B cell (primary cell): ENCODE measurements around the gene ESCO1. TPM values are rescaled to one million over a fixed set of nuclear protein-coding genes. Genes with fewer than 3 reads are reported as not detected.

Experiments
- ATAC-seq: fragments of 200-7000 bp; cut with Tn5 transposase; one replicate; pipeline ENCODE4 v1.10.0; 2021; ENCODE audit warnings: low read depth, mild to moderate bottlenecking, moderate number of reproducible peaks, moderate library complexity
- CTCF ChIA-PET: fragments of 350-600 bp; sonication (Branson Sonifier 250); formaldehyde crosslinking; loops from one replicate; lab custom pipeline; 2021; ENCODE audit warnings: antibody characterized with exemption, inconsistent platforms; lab: Charles Lee
- POLR2A ChIA-PET: fragments of 350-600 bp; sonication (Branson Sonifier 250); formaldehyde crosslinking; loops from one replicate; lab custom pipeline; 2021; ENCODE audit warnings: antibody characterized with exemption; lab: Charles Lee
- DNase-seq: peaks from one replicate; pipeline ENCODE4 v3.0.0; 2013
- H2AFZ ChIP-seq: 2 replicates; pipeline ENCODE4 v1.6.1; 2012; ENCODE audit warnings: mild to moderate bottlenecking, low read depth, low read length; ENCODE audit not compliant: insufficient read depth, poor library complexity, severe bottlenecking
- H3K27ac ChIP-seq, 2 donors: 1 replicate in 1 of 2; 2 replicates in 1 of 2; pipeline ENCODE4 v1.5.1; 2012 to 2013; ENCODE audit warnings: low read length in 2 of 2, mild to moderate bottlenecking in 2 of 2, moderate library complexity in 1 of 2
- H3K27me3 ChIP-seq, 4 experiments: fragments of 200-600 bp in 1 of 4; sonication (generic) in 1 of 4; replicated peaks in 1 of 4; 1 replicate in 2 of 4; 2 replicates in 2 of 4; pipeline versions ENCODE4 v1.6.1 to v1.7.0; 2013 to 2016; ENCODE audit warnings: low read length in 3 of 4, mild to moderate bottlenecking in 2 of 4, mixed read lengths in 1 of 4, moderate library complexity in 1 of 4; ENCODE audit not compliant: insufficient read depth in 4 of 4, control insufficient read depth in 3 of 4; ENCODE audit errors: control extremely low read depth in 1 of 4
- H3K36me3 ChIP-seq, 2 experiments: replicated peaks in 1 of 2; 1 replicate in 1 of 2; 2 replicates in 1 of 2; pipeline versions ENCODE4 v1.6.1 to v1.7.1; 2013; ENCODE audit warnings: low read length in 1 of 2; ENCODE audit not compliant: insufficient read depth in 2 of 2, control insufficient read depth in 1 of 2; ENCODE audit errors: control extremely low read depth in 1 of 2, extremely low read depth in 1 of 2
- H3K4me1 ChIP-seq, 2 donors: fragments of 200-600 bp in 1 of 2; sonication (generic) in 1 of 2; 1 replicate in 1 of 2; 2 replicates in 1 of 2; pipeline versions ENCODE4 v1.5.1 to v1.6.1; 2013 to 2017; ENCODE audit warnings: low read length in 2 of 2; ENCODE audit not compliant: control insufficient read depth in 2 of 2, insufficient read depth in 2 of 2
- H3K4me2 ChIP-seq: replicated peaks from 2 replicates; pipeline ENCODE3; 2012; ENCODE audit warnings: mild to moderate bottlenecking, low read depth, low read length; ENCODE audit not compliant: poor library complexity, severe bottlenecking
- H3K4me3 ChIP-seq, 5 experiments: fragments of 200-600 bp in 1 of 5; sonication (generic) in 1 of 5; 1 replicate in 3 of 5; 2 replicates in 2 of 5; pipeline versions ENCODE4 v1.5.1 to v1.7.0; 2011 to 2016; ENCODE audit warnings: low read length in 4 of 5, mild to moderate bottlenecking in 4 of 5, low read depth in 2 of 5, control low read depth in 1 of 5, moderate library complexity in 1 of 5; ENCODE audit not compliant: insufficient read depth in 1 of 5; ENCODE audit errors: control extremely low read depth in 1 of 5, extremely low read depth in 1 of 5
- H3K79me2 ChIP-seq: fragments of 200-600 bp; sonication (generic); one replicate; pipeline ENCODE4 v1.6.0; 2016; ENCODE audit warnings: low read length; ENCODE audit not compliant: control insufficient read depth, insufficient read depth
- H3K9ac ChIP-seq: fragments of 200-600 bp; sonication (generic); 2 replicates; pipeline ENCODE4 v1.6.1; 2017; ENCODE audit warnings: mild to moderate bottlenecking, low read length, moderate library complexity
- H3K9me3 ChIP-seq, 3 donors: one replicate each; pipeline versions ENCODE4 v1.6.1 to v1.7.1; 2013; ENCODE audit warnings: low read length in 2 of 3; ENCODE audit not compliant: control insufficient read depth in 2 of 3, insufficient read depth in 1 of 3; ENCODE audit errors: control extremely low read depth in 1 of 3
- H4K20me1 ChIP-seq: 2 replicates; pipeline ENCODE4 v1.6.0; 2012; ENCODE audit warnings: mild to moderate bottlenecking, low read length; ENCODE audit not compliant: insufficient read depth, control insufficient read depth, poor library complexity, severe bottlenecking
- H3K27ac Mint-ChIP-seq: one replicate; pipeline ENCODE4 v1.8.0; 2021; ENCODE audit warnings: mixed read lengths
- H3K27me3 Mint-ChIP-seq: one replicate; pipeline ENCODE4 v1.8.0; 2021; ENCODE audit warnings: mixed read lengths
- H3K4me1 Mint-ChIP-seq: one replicate; pipeline ENCODE4 v1.8.0; 2021; ENCODE audit warnings: mixed read lengths
- H3K4me3 Mint-ChIP-seq: one replicate; pipeline ENCODE4 v1.8.0; 2021; ENCODE audit warnings: mixed read lengths
- H3K9me3 Mint-ChIP-seq: one replicate; pipeline ENCODE4 v1.8.0; 2022; ENCODE audit warnings: mixed read lengths; ENCODE audit not compliant: insufficient read depth
- CTCF ChIP-seq: fragments of 200-600 bp; IDR thresholded peaks from one replicate; pipeline ENCODE4 v1.8.0; 2022; ENCODE audit warnings: antibody characterized with exemption, mild to moderate bottlenecking
- EZH2 ChIP-seq: IDR thresholded peaks from 2 replicates; pipeline ENCODE4 v1.6.1; 2012; ENCODE audit warnings: borderline replicate concordance, low read depth, mild to moderate bottlenecking, moderate library complexity, low read length; ENCODE audit not compliant: insufficient read depth, poor library complexity, severe bottlenecking
- WGBS: methylation state at CpG from one replicate; pipeline ENCODE4 v1.1.5; 2013; ENCODE audit warnings: missing lambda C conversion rate; ENCODE audit not compliant: insufficient coverage; 5-methylcytosine and 5-hydroxymethylcytosine counted together
- intact Hi-C: fragments of 100-400 bp; cut with micrococcal nuclease; formaldehyde crosslinking; loops from one replicate; pipeline ENCODE4 v1.10.0; 2022
- polyA plus RNA-seq: library from polyadenylated mRNA; depleted of rRNA; stranded (reverse); fragments of >200 nt; gene quantifications from 2 replicates; pipeline ENCODE4 v1.2.3, GENCODE V29; 2012
- total RNA-seq, 2 donors: library from RNA; stranded (reverse); fragments of 120-200 nt in 1 of 2; gene quantifications; 1 replicate in 1 of 2; 2 replicates in 1 of 2; pipeline versions ENCODE4 v1.2.3 to v1.2.4, GENCODE V29; 2013 to 2022

The ESCO1 gene
- total and polyA plus RNA-seq, 2 donors (not counting 1 experiment from before 2014, with no cell fraction given), result 8.5 to 30.0 TPM

GRCh38 chr18:21584391-21584790 is 16.1 kb downstream of the ESCO1 start:
- Histone ChIP-seq H3K9ac (no peak overlapping the region), H4K20me1 (peaks cover 36% of the 10 kb centered on the region), H3K9me3 (peaks cover 0 to 4% (median 0%) of the 10 kb centered on the region in 3 donors), H3K4me2 (no peak overlapping the region), H3K36me3 (peaks cover 0 to 12% of the 10 kb centered on the region in 2 experiments), H3K27me3 (no peaks in the 10 kb centered on the region), H3K27ac (no peak overlapping the region), H2AFZ (no peak overlapping the region), H3K4me1 (no peaks in the 10 kb centered on the region), H3K4me3 (no peak overlapping the region), H3K79me2 (peaks cover 87% of the 10 kb centered on the region)
- Mint-ChIP-seq H3K4me3 (no peak overlapping the region), H3K27ac (no peak overlapping the region), H3K27me3 (no peaks in the 10 kb centered on the region), H3K9me3 (no peaks in the 10 kb centered on the region), H3K4me1 (peaks cover 4% of the 10 kb centered on the region)
- intact Hi-C loops, result no loop called here
- ChIA-PET POLR2A (no interaction called here), CTCF (no interaction called here)
- no peak for ATAC-seq
- WGBS, result 87% methylated on average over 3 of the region's 5 CpGs
- DNase-seq, result no peak
- TF ChIP-seq CTCF (no peak), EZH2 (no peak)

GRCh38 chr18:21575656-21576055 is 24.8 kb downstream of the ESCO1 start:
- H3K27me3 Mint-ChIP-seq, result no peaks in the 10 kb centered on the region
- Histone ChIP-seq H3K9ac (no peak overlapping the region), H3K4me2 (no peak overlapping the region), H3K27ac (no peak overlapping the region), H4K20me1 (peaks cover 16% of the 10 kb centered on the region), H3K4me1 (no peaks in the 10 kb centered on the region), H3K36me3 (peaks cover 17 to 44% of the 10 kb centered on the region in 2 experiments), H3K79me2 (peaks cover 23% of the 10 kb centered on the region), H3K27me3 (no peaks in the 10 kb centered on the region), H2AFZ (no peak overlapping the region), H3K4me3 (no peak overlapping the region), H3K9me3 (no peaks in the 10 kb centered on the region)
- H3K4me1 Mint-ChIP-seq, result no peaks in the 10 kb centered on the region
- no peaks in the 10 kb centered on the region for H3K9me3 Mint-ChIP-seq
- DNase-seq (no peak), ATAC-seq (no peak)
- TF ChIP-seq EZH2 (no peak), CTCF (no peak)
- H3K27ac Mint-ChIP-seq, result no peak overlapping the region
- H3K4me3 Mint-ChIP-seq, result no peak overlapping the region
- intact Hi-C loops, result no loop called here
- POLR2A ChIA-PET, result no interaction called here
- CTCF ChIA-PET, result no interaction called here
- WGBS, result 100% methylated on average over 1 of the region's 4 CpGs
